Caco-2 (cell line): ENCODE data around the gene BSCL2. TPM values are rescaled to one million over a fixed set of nuclear protein-coding genes. Genes with fewer than 3 reads are reported as not detected.

Experiments used
- BruUV-seq: library from RNA; stranded (reverse); fragments of 400-500 nt; replicated peaks from 2 replicates; lab custom pipeline; 2021; lab: Mats Ljungman, UMichigan
- CTCF ChIA-PET: fragments of 300-600 bp; sonication (Branson Sonifier 250); formaldehyde crosslinking; loops from one replicate; lab custom pipeline; 2022; ENCODE audit warnings: antibody characterized with exemption; lab: Charles Lee
- POLR2A ChIA-PET: fragments of 300-600 bp; sonication (Branson Sonifier 250); formaldehyde crosslinking; loops from one replicate; lab custom pipeline; 2022; ENCODE audit warnings: antibody characterized with exemption; lab: Charles Lee
- DNase-seq, 2 experiments: peaks; one replicate each; pipeline versions ENCODE4 v3.0.0 to v3.0.0-alpha.2; 2020 to 2022
- H3K27me3 ChIP-seq: replicated peaks from 2 replicates; pipeline ENCODE4 v1.6.0; 2011; ENCODE audit warnings: low read length; ENCODE audit not compliant: control insufficient read depth, insufficient read depth
- H3K36me3 ChIP-seq: 2 replicates; pipeline ENCODE4 v1.5.1; 2011; ENCODE audit warnings: low read length; ENCODE audit not compliant: control insufficient read depth, insufficient read depth
- H3K4me1 ChIP-seq: fragments of 250-450 bp; sonication (Bioruptor Pico); 2 replicates; pipeline ENCODE4 v1.5.1; 2020; ENCODE audit warnings: mild to moderate bottlenecking
- H3K4me3 ChIP-seq: 2 replicates; pipeline ENCODE4 v1.5.1; 2011; ENCODE audit warnings: low read depth, mild to moderate bottlenecking, control low read depth, low read length
- H3K9me3 ChIP-seq: fragments of 250-450 bp; sonication (Bioruptor Pico); 2 replicates; pipeline ENCODE4 v1.5.1; 2020; ENCODE audit warnings: mild to moderate bottlenecking, moderate library complexity
- H3K27ac Mint-ChIP-seq: one replicate; pipeline ENCODE4 v1.8.0; 2022; ENCODE audit warnings: mixed read lengths; ENCODE audit not compliant: unreplicated experiment
- H3K27me3 Mint-ChIP-seq: one replicate; pipeline ENCODE4 v1.8.0; 2022; ENCODE audit warnings: mixed read lengths; ENCODE audit not compliant: insufficient read depth, unreplicated experiment
- H3K36me3 Mint-ChIP-seq: one replicate; pipeline ENCODE4 v1.8.0; 2022; ENCODE audit warnings: mild to moderate bottlenecking, mixed read lengths; ENCODE audit not compliant: insufficient read depth, unreplicated experiment
- H3K4me1 Mint-ChIP-seq: one replicate; pipeline ENCODE4 v1.8.0; 2022; ENCODE audit warnings: low read depth, mixed read lengths; ENCODE audit not compliant: unreplicated experiment
- H3K4me3 Mint-ChIP-seq: one replicate; pipeline ENCODE4 v1.8.0; 2022; ENCODE audit warnings: mild to moderate bottlenecking, moderate library complexity, mixed read lengths; ENCODE audit not compliant: unreplicated experiment
- H3K9me3 Mint-ChIP-seq: one replicate; pipeline ENCODE4 v1.8.0; 2022; ENCODE audit warnings: mixed read lengths; ENCODE audit not compliant: unreplicated experiment
- CTCF ChIP-seq, 2 experiments: fragments of 200-600 bp in 1 of 2; IDR thresholded peaks; 1 replicate in 1 of 2; 2 replicates in 1 of 2; pipeline versions ENCODE4 v1.5.1 to v1.8.0; 2011 to 2022; ENCODE audit warnings: antibody characterized with exemption in 1 of 2, control low read depth in 1 of 2, inconsistent platforms in 1 of 2, low read depth in 1 of 2, low read length in 1 of 2, mild to moderate bottlenecking in 1 of 2, moderate library complexity in 1 of 2; ENCODE audit not compliant: insufficient read depth in 1 of 2, severe bottlenecking in 1 of 2, unreplicated experiment in 1 of 2
- intact Hi-C: fragments of 100-400 bp; cut with micrococcal nuclease; formaldehyde crosslinking; loops from one replicate; pipeline ENCODE4 v1.10.0; 2022; ENCODE audit not compliant: unreplicated experiment
- total RNA-seq: library from RNA; stranded (reverse); gene quantifications from 2 replicates; pipeline ENCODE4 v1.2.3, GENCODE V29; 2022

BSCL2 gene
- total RNA-seq, 1 experiment from 2014 or later: 39.2 TPM

- no peak for DNase-seq
- Histone ChIP-seq H3K27me3 (no peaks in the 10 kb centered on the region), H3K9me3 (no peaks in the 10 kb centered on the region), H3K4me3 (no peak overlapping the region), H3K4me1 (no peaks in the 10 kb centered on the region; the same call in 1 of the 2 replicates), H3K36me3 (no peaks in the 10 kb centered on the region)
- Mint-ChIP-seq H3K27me3 (no peaks in the 10 kb centered on the region), H3K4me3 (no peak overlapping the region), H3K9me3 (no peaks in the 10 kb centered on the region), H3K4me1 (peaks cover 7% of the 10 kb centered on the region), H3K36me3 (peaks cover 7% of the 10 kb centered on the region), H3K27ac (no peak overlapping the region)
- ChIA-PET CTCF (interaction anchor here (0.6 kb wide), 1 partner anchor 341 kb away, joined by 5 read pairs; no protein-coding TSS in a partner anchor), POLR2A (no interaction called here)
- intact Hi-C loops: no loop called here
- no peak for TF ChIP-seq CTCF (IDR thresholded peaks at IDR 0.05; ENCODE audit: insufficient read depth in 1 of 2, low read depth in 1 of 2, low read length in 1 of 2, severe bottlenecking in 1 of 2, unreplicated experiment in 1 of 2)
- no TSS peak for BruUV-seq
Measured at GRCh38 chr11:62682518-62682917, 24.7 kb downstream of the BSCL2 start.

- H3K36me3 Mint-ChIP-seq: peaks cover 13% of the 10 kb centered on the region
- no peaks in the 10 kb centered on the region for H3K27me3 Mint-ChIP-seq
- Histone ChIP-seq H3K4me1 (no peaks in the 10 kb centered on the region; the same call in 1 of the 2 replicates), H3K27me3 (no peaks in the 10 kb centered on the region), H3K4me3 (no peak overlapping the region), H3K36me3 (no peaks in the 10 kb centered on the region), H3K9me3 (no peaks in the 10 kb centered on the region)
- no TSS peak for BruUV-seq
- H3K9me3 Mint-ChIP-seq: no peaks in the 10 kb centered on the region
- POLR2A ChIA-PET: interaction anchor here (0.8 to 1.5 kb wide), 4 partner anchors 9 to 89 kb away, joined by 4 to 7 read pairs (median 5); partner anchors contain the start of genes C11orf98, CSKMT, LBHD1 and TUT1
- peak; percentile 66 to 76 for DNase-seq
- peaks cover 15% of the 10 kb centered on the region for H3K4me1 Mint-ChIP-seq
- intact Hi-C loops: loop anchor here (1.0 kb wide), 1 partner anchor 41 kb away; no protein-coding TSS in a partner anchor
- H3K4me3 Mint-ChIP-seq: peak overlapping the region; percentile 38
- peak; percentile 45 to 66 for TF ChIP-seq CTCF (IDR thresholded peaks at IDR 0.05; ENCODE audit: insufficient read depth in 1 of 2, low read depth in 1 of 2, low read length in 1 of 2, severe bottlenecking in 1 of 2, unreplicated experiment in 1 of 2)
- CTCF ChIA-PET: interaction anchor here (0.6 to 1.5 kb wide), 7 partner anchors 14 to 91 kb away, joined by 3 to 12 read pairs (median 5); partner anchors contain the start of genes C11orf98, CSKMT, TAF6L and ZBTB3
- peak overlapping the region; percentile 49 for H3K27ac Mint-ChIP-seq
Measured at GRCh38 chr11:62680825-62681240, 26.4 kb downstream of the BSCL2 start.

- Mint-ChIP-seq H3K27ac (peak within 1 kb of the TSS; percentile 91), H3K36me3 (peaks cover 26% of the 10 kb centered on the region), H3K4me1 (peaks cover 15% of the 10 kb centered on the region), H3K27me3 (no peaks in the 10 kb centered on the region), H3K9me3 (no peaks in the 10 kb centered on the region), H3K4me3 (peak within 1 kb of the TSS; percentile 81)
- intact Hi-C loops: loop anchor here (1.0 to 10.0 kb wide), 3 partner anchors 8 to 284 kb away; partner anchors contain the start of gene UQCC3
- no peaks in the 10 kb centered on the region; the same call in 1 of the 2 replicates for H3K4me1 ChIP-seq
- DNase-seq: peak; percentile 87 to 88
- TSS peak; percentile 64 for BruUV-seq
- no peaks in the 10 kb centered on the region for H3K27me3 ChIP-seq
- CTCF ChIA-PET: no interaction called here
- peak within 1 kb of the TSS; percentile 95 for H3K4me3 ChIP-seq
- POLR2A ChIA-PET: interaction anchor here (0.6 kb wide), 1 partner anchor 177 kb away, joined by 8 read pairs; no protein-coding TSS in a partner anchor
- H3K9me3 ChIP-seq: no peaks in the 10 kb centered on the region
- no peaks in the 10 kb centered on the region for H3K36me3 ChIP-seq
- no peak for TF ChIP-seq CTCF (IDR thresholded peaks at IDR 0.05; ENCODE audit: insufficient read depth in 1 of 2, low read depth in 1 of 2, low read length in 1 of 2, severe bottlenecking in 1 of 2, unreplicated experiment in 1 of 2)
Measured at GRCh38 chr11:62678770-62679696, 28.2 kb downstream of the BSCL2 start, which contains the start of gene UBXN1. TSS of gene UBXN1 (minus strand) at chr11:62679073. CDS start at chr11:62678923, 150 bp downstream.
